HepG2 (cell line): ENCODE data around the gene MTHFR. TPM values are rescaled to one million over a fixed set of nuclear protein-coding genes. Genes with fewer than 3 reads are reported as not detected.

Experiments used
- ATF1 ChIP-seq: IDR thresholded peaks from 2 replicates; pipeline ENCODE4 v1.6.1; 2016; ENCODE audit warnings: mild to moderate bottlenecking, control low read depth
- MEF2D ChIP-seq: sonication (generic); formaldehyde crosslinking; IDR thresholded peaks from 2 replicates; pipeline ENCODE4 v1.5.1; 2020; ENCODE audit warnings: mild to moderate bottlenecking, missing genetic modification reagents
- MYNN ChIP-seq: sonication (generic); formaldehyde crosslinking; IDR thresholded peaks from 2 replicates; pipeline ENCODE4 v1.4.0; 2020; ENCODE audit warnings: mild to moderate bottlenecking, low read depth, missing genetic modification reagents
- NKX3-1 ChIP-seq: sonication (generic); formaldehyde crosslinking; IDR thresholded peaks from 2 replicates; pipeline ENCODE4 v1.5.0; 2020; ENCODE audit warnings: missing genetic modification reagents
- PHF8 ChIP-seq: sonication (generic); formaldehyde crosslinking; IDR thresholded peaks from 2 replicates; pipeline ENCODE4 v1.5.0; 2020; ENCODE audit warnings: missing genetic modification reagents
- SNAPC2 ChIP-seq: sonication (generic); formaldehyde crosslinking; IDR thresholded peaks from 2 replicates; pipeline ENCODE4 v1.8.1; 2022; ENCODE audit warnings: mild to moderate bottlenecking, missing genetic modification reagents
- ZNF331 ChIP-seq: sonication (generic); formaldehyde crosslinking; IDR thresholded peaks from 2 replicates; pipeline ENCODE4 v1.4.0; 2020; ENCODE audit warnings: missing genetic modification reagents
- ZNF33A ChIP-seq: sonication (generic); formaldehyde crosslinking; IDR thresholded peaks from 2 replicates; pipeline ENCODE4 v1.5.1; 2020; ENCODE audit warnings: missing genetic modification reagents, mild to moderate bottlenecking, moderate library complexity, borderline replicate concordance
- ZNF34 ChIP-seq: sonication (generic); formaldehyde crosslinking; IDR thresholded peaks from 2 replicates; pipeline ENCODE4 v1.4.0; 2020; ENCODE audit warnings: mild to moderate bottlenecking, missing genetic modification reagents, borderline replicate concordance
- ZNF556 ChIP-seq: sonication (generic); formaldehyde crosslinking; IDR thresholded peaks from 2 replicates; pipeline ENCODE4 v1.4.0; 2020; ENCODE audit warnings: mild to moderate bottlenecking, missing genetic modification reagents, borderline replicate concordance
- ZNF776 ChIP-seq: sonication (generic); formaldehyde crosslinking; IDR thresholded peaks from 2 replicates; pipeline ENCODE4 v1.4.0; 2020; ENCODE audit warnings: mild to moderate bottlenecking, missing genetic modification reagents
- ZNF839 ChIP-seq: sonication (generic); formaldehyde crosslinking; IDR thresholded peaks from 2 replicates; pipeline ENCODE4 v1.4.0; 2020; ENCODE audit warnings: missing genetic modification reagents, mild to moderate bottlenecking, borderline replicate concordance
- polyA plus RNA-seq, 8 experiments: library from polyadenylated mRNA; depleted of rRNA in 3 of 8; stranded (reverse) in 7 of 8; unstranded in 1 of 8; fragments of >200 nt; fragmentation: Illumina TruSeq in 4 of 8; extraction: Trizol in 4 of 8; gene quantifications; 2 replicates each; pipeline versions ENCODE4 v1.2.1 to v1.2.3, GENCODE V29; 2011 to 2016; ENCODE audit warnings: low read depth in 4 of 8, missing spikeins in 1 of 8, mixed read lengths in 1 of 8; ENCODE audit not compliant: insufficient read depth in 1 of 8
- total RNA-seq, 5 experiments: library from RNA; depleted of rRNA; stranded (reverse); fragments of >200 nt; fragmentation: Illumina TruSeq; extraction: Trizol; gene quantifications; 2 replicates each; pipeline ENCODE4 v1.2.3, GENCODE V29; 2016; ENCODE audit warnings: low read depth in 1 of 5
- TF ChIP-seq, protein P1 (sequence below): sonication (generic); formaldehyde crosslinking; conservative IDR thresholded peaks from 2 replicates; pipeline ENCODE4 v1.4.0; 2020; ENCODE audit warnings: missing genetic modification reagents
- TF ChIP-seq, protein P2 (sequence below), 2 experiments: sonication (generic) in 1 of 2; formaldehyde crosslinking in 1 of 2; IDR thresholded peaks; 2 replicates each; pipeline versions ENCODE4 v1.4.0 to v1.6.1; 2018 to 2020; ENCODE audit warnings: missing genetic modification reagents in 2 of 2, borderline replicate concordance in 1 of 2, low read depth in 1 of 2, mild to moderate bottlenecking in 1 of 2, missing biosample characterization in 1 of 2
- TF ChIP-seq, protein P3 (sequence below): sonication (generic); formaldehyde crosslinking; IDR thresholded peaks from 2 replicates; pipeline ENCODE4 v1.4.0; 2020; ENCODE audit warnings: mild to moderate bottlenecking, missing genetic modification reagents
- TF ChIP-seq, protein P4 (sequence below), 2 experiments: sonication (generic) in 1 of 2; formaldehyde crosslinking in 1 of 2; IDR thresholded peaks; 2 replicates each; pipeline versions ENCODE4 v1.4.0 to v1.6.1; 2016 to 2020; ENCODE audit warnings: borderline replicate concordance in 1 of 2, low read depth in 1 of 2, mild to moderate bottlenecking in 1 of 2, missing genetic modification reagents in 1 of 2

MTHFR gene
- total and polyA plus RNA-seq, 2 of the 13 experiments (the other 11 are each of a cell fraction or from before 2014, with no cell fraction given) = 3.8 to 8.2 TPM

DNA sequence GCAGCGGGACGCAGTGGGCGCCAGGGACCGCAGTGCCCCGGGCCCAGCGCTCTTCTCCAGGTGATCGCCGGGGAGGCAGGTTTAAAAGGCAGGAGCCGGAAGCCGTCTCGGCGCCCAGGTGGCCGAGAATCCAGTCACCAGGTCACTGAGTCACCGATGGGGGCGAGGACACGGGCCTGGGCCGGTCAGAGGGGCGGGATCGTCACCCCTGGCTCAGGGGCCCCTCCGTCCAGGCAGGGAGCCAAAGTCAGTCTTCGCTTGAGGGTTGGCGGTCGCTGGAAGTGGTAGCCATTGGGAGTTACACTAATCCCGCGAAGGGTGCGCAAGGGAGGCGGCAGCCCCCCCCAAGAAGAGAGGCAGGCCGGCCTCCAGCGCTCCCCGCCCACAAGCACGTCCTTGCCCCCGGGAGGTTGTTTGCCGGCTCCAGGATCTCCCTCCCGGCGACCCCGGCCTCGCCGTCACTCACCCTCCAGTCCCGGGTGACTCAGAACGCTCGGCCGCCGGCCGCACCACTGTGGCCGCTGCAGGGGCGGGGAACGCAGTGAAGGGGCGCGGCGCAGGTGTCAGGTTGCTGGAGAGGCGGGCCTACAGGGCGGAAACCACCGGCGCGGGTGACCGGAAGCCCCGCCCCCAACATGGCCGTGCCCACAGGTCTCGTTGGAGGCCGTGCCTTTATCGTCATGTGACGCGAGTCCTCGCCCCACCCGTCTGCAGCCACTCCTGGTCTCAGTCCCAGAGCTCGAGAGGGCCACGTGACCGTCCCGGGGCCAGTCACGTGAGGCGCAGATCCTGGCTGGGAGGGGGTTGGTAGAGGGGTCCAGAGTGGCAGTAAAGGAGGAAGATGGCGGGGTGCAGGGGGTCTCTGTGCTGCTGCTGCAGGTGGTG lies at the start of gene MTHFR, which contains the start of gene CLCN6 (continued):
- TF ChIP-seq, protein P1, sequence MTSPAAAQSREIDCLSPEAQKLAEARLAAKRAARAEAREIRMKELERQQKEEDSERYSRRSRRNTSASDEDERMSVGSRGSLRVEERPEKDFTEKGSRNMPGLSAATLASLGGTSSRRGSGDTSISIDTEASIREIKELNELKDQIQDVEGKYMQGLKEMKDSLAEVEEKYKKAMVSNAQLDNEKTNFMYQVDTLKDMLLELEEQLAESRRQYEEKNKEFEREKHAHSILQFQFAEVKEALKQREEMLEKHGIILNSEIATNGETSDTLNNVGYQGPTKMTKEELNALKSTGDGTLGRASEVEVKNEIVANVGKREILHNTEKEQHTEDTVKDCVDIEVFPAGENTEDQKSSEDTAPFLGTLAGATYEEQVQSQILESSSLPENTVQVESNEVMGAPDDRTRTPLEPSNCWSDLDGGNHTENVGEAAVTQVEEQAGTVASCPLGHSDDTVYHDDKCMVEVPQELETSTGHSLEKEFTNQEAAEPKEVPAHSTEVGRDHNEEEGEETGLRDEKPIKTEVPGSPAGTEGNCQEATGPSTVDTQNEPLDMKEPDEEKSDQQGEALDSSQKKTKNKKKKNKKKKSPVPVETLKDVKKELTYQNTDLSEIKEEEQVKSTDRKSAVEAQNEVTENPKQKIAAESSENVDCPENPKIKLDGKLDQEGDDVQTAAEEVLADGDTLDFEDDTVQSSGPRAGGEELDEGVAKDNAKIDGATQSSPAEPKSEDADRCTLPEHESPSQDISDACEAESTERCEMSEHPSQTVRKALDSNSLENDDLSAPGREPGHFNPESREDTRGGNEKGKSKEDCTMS = no peak
- peak; percentile 88 for TF ChIP-seq MEF2D
- 0 out of 2 replicates have a peak, but pooled peaks have one; percentile 65 for TF ChIP-seq ZNF34 (CRISPR knock-in tag)
- TF ChIP-seq ATF1 = peak; percentile 89
- peak; percentile 44; the same call in 1 of the 2 replicates for TF ChIP-seq ZNF33A (CRISPR knock-in tag)
- no peak; the same call in 1 of the 2 replicates for TF ChIP-seq NKX3-1 (CRISPR knock-in tag)
- peak; percentile 56; the same call in 1 of the 2 replicates for TF ChIP-seq ZNF331 (CRISPR knock-in tag)
- TF ChIP-seq PHF8 (CRISPR knock-in tag) = peak; percentile 78
- TF ChIP-seq SNAPC2 (CRISPR knock-in tag) = no peak
- TF ChIP-seq MYNN (CRISPR knock-in tag) = no peak
- no peak for TF ChIP-seq ZNF776 (CRISPR knock-in tag)
- TF ChIP-seq, protein P2, sequence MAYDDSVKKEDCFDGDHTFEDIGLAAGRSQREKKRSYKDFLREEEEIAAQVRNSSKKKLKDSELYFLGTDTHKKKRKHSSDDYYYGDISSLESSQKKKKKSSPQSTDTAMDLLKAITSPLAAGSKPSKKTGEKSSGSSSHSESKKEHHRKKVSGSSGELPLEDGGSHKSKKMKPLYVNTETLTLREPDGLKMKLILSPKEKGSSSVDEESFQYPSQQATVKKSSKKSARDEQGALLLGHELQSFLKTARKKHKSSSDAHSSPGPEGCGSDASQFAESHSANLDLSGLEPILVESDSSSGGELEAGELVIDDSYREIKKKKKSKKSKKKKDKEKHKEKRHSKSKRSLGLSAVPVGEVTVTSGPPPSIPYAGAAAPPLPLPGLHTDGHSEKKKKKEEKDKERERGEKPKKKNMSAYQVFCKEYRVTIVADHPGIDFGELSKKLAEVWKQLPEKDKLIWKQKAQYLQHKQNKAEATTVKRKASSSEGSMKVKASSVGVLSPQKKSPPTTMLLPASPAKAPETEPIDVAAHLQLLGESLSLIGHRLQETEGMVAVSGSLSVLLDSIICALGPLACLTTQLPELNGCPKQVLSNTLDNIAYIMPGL (CRISPR knock-in tag; IDR thresholded peaks at IDR 0.05; ENCODE audit: borderline replicate concordance in 1 of 2, low read depth in 1 of 2) = peak; percentile 56 to 71; a peak in 3 of 4 replicates
- TF ChIP-seq, protein P3, sequence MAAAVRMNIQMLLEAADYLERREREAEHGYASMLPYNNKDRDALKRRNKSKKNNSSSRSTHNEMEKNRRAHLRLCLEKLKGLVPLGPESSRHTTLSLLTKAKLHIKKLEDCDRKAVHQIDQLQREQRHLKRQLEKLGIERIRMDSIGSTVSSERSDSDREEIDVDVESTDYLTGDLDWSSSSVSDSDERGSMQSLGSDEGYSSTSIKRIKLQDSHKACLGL = peak; percentile 72
- peak; percentile 85 for TF ChIP-seq ZNF839 (CRISPR knock-in tag)
- TF ChIP-seq, protein P4, sequence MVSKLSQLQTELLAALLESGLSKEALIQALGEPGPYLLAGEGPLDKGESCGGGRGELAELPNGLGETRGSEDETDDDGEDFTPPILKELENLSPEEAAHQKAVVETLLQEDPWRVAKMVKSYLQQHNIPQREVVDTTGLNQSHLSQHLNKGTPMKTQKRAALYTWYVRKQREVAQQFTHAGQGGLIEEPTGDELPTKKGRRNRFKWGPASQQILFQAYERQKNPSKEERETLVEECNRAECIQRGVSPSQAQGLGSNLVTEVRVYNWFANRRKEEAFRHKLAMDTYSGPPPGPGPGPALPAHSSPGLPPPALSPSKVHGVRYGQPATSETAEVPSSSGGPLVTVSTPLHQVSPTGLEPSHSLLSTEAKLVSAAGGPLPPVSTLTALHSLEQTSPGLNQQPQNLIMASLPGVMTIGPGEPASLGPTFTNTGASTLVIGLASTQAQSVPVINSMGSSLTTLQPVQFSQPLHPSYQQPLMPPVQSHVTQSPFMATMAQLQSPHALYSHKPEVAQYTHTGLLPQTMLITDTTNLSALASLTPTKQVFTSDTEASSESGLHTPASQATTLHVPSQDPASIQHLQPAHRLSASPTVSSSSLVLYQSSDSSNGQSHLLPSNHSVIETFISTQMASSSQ (IDR thresholded peaks at IDR 0.05; ENCODE audit: low read depth) = no peak
- TF ChIP-seq, protein P4 (CRISPR knock-in tag; IDR thresholded peaks at IDR 0.05; ENCODE audit: borderline replicate concordance) = peak; percentile 59
- TF ChIP-seq ZNF556 (CRISPR knock-in tag) = peak; percentile 63; the same call in 1 of the 2 replicates
